ENCODE measurements around the gene S100A7. TPM values are rescaled to one million over a fixed set of nuclear protein-coding genes. Genes with fewer than 3 reads are reported as not detected.
"Not testable (repeated sequence)": the region's sequence is repeated elsewhere in the genome, so short reads cannot be mapped to it uniquely, and the experiment has no call there.

S100A7 gene
- total RNA-seq, 1 experiment from 2014 or later, result not detected

- no peak for DNase-seq (ENCODE audit: low read depth)
Measured at GRCh38 chr1:153431002-153431401, 29.4 kb downstream of the S100A7 start.

- DNase-seq (ENCODE audit: low read depth), result no peak
Measured at GRCh38 chr1:153430561-153430960, 29.9 kb downstream of the S100A7 start.

- DNase-seq (ENCODE audit: low read depth), result no peak
Measured at GRCh38 chr1:153430166-153430553, 30.3 kb downstream of the S100A7 start.

- DNase-seq (ENCODE audit: low read depth), result no peak
Measured at GRCh38 chr1:153429266-153430165, 30.9 kb downstream of the S100A7 start.

GRCh38 chr1:153428791-153429190 lies 31.7 kb downstream of the S100A7 start:
- no peak for DNase-seq (ENCODE audit: low read depth)

GRCh38 chr1:153428073-153428638 lies 32.3 kb downstream of the S100A7 start:
- DNase-seq (ENCODE audit: low read depth), result no peak

- DNase-seq (ENCODE audit: low read depth), result no peak
Measured at GRCh38 chr1:153426809-153427208, 33.6 kb downstream of the S100A7 start.

GRCh38 chr1:153422450-153423068 lies 37.9 kb downstream of the S100A7 start:
- DNase-seq (ENCODE audit: low read depth), result peak; percentile 63

GRCh38 chr1:153420306-153420705 lies 40.1 kb downstream of the S100A7 start:
- no peak for DNase-seq (ENCODE audit: low read depth)

- DNase-seq (ENCODE audit: low read depth), result not testable (repeated sequence)
Measured at GRCh38 chr1:153419436-153419793, 41.0 kb downstream of the S100A7 start.

GRCh38 chr1:153418758-153419435 lies 41.6 kb downstream of the S100A7 start:
- not testable (repeated sequence) for DNase-seq (ENCODE audit: low read depth)

- DNase-seq (ENCODE audit: low read depth), result no peak
Measured at GRCh38 chr1:153417136-153417888, 43.1 kb downstream of the S100A7 start.

- DNase-seq (ENCODE audit: low read depth), result no peak
Measured at GRCh38 chr1:153415850-153416570, 44.4 kb downstream of the S100A7 start, which contains the start of gene S100A7A. Gene S100A7A, plus strand, starts transcription at chr1:153416520. Its CDS starts 1,563 bp downstream, at chr1:153418083.

- not testable (repeated sequence) for DNase-seq (ENCODE audit: low read depth)
Measured at GRCh38 chr1:153413961-153414360, 46.5 kb downstream of the S100A7 start.

Other genes with a start within 250 kb of the S100A7 start
- gene PRR9, start 243.1 kb downstream of the S100A7 start, total RNA-seq (2014; rRNA removed; shearing (Covaris generic)), result 0.11 TPM in 1 of 2 replicates, not detected in the other
- gene LORICRIN, start 201.0 kb downstream of the S100A7 start, total RNA-seq (2014; rRNA removed; shearing (Covaris generic)), result not detected in 2 replicates
- not detected in 2 replicates for gene PGLYRP3, start 147.7 kb downstream of the S100A7 start, total RNA-seq (2014; rRNA removed; shearing (Covaris generic))
- gene PGLYRP4, start 111.8 kb downstream of the S100A7 start, total RNA-seq (2014; rRNA removed; shearing (Covaris generic)), result not detected in 2 replicates
- gene S100A9, start 102.8 kb downstream of the S100A7 start, total RNA-seq (2014; rRNA removed; shearing (Covaris generic)), result not detected in 2 replicates
- gene S100A12, start 85.0 kb downstream of the S100A7 start, total RNA-seq (2014; rRNA removed; shearing (Covaris generic)), result not detected in 2 replicates
- not detected in 2 replicates for gene S100A8, start 69.6 kb downstream of the S100A7 start, total RNA-seq (2014; rRNA removed; shearing (Covaris generic))
- not detected in 2 replicates for gene S100A7A, start 44.1 kb downstream of the S100A7 start, total RNA-seq (2014; rRNA removed; shearing (Covaris generic))
- 428 and 491 TPM in 2 replicates for gene S100A6, start 75.3 kb upstream of the S100A7 start, total RNA-seq (2014; rRNA removed; shearing (Covaris generic))
- 0.34 TPM in 1 of 2 replicates, not detected in the other for gene S100A5, start 80.3 kb upstream of the S100A7 start, total RNA-seq (2014; rRNA removed; shearing (Covaris generic))
- 15.7 and 20.6 TPM in 2 replicates for gene S100A4, start 85.2 kb upstream of the S100A7 start, total RNA-seq (2014; rRNA removed; shearing (Covaris generic))
- 9.0 and 12.2 TPM in 2 replicates for gene S100A3, start 88.6 kb upstream of the S100A7 start, total RNA-seq (2014; rRNA removed; shearing (Covaris generic))
- 86.8 and 88.6 TPM in 2 replicates for gene S100A2, start 105.2 kb upstream of the S100A7 start, total RNA-seq (2014; rRNA removed; shearing (Covaris generic))
- gene S100A16, start 152.5 kb upstream of the S100A7 start, total RNA-seq (2014; rRNA removed; shearing (Covaris generic)), result 131 and 135 TPM in 2 replicates
- gene S100A14, start 155.7 kb upstream of the S100A7 start, total RNA-seq (2014; rRNA removed; shearing (Covaris generic)), result not detected in 2 replicates
- gene S100A13, start 166.9 kb upstream of the S100A7 start, total RNA-seq (2014; rRNA removed; shearing (Covaris generic)), result 126 and 201 TPM in 2 replicates
- gene S100A1, start 167.8 kb upstream of the S100A7 start, total RNA-seq (2014; rRNA removed; shearing (Covaris generic)), result 0.40 TPM in 1 of 2 replicates, not detected in the other
- gene CHTOP, start 173.4 kb upstream of the S100A7 start, total RNA-seq (2014; rRNA removed; shearing (Covaris generic)), result 36.2 and 43.0 TPM in 2 replicates
- gene SNAPIN, start 198.1 kb upstream of the S100A7 start, total RNA-seq (2014; rRNA removed; shearing (Covaris generic)), result 45.0 and 58.5 TPM in 2 replicates
- gene ILF2, start 210.3 kb upstream of the S100A7 start, total RNA-seq (2014; rRNA removed; shearing (Covaris generic)), result 617 and 629 TPM in 2 replicates
- gene NPR1, start 218.0 kb upstream of the S100A7 start, total RNA-seq (2014; rRNA removed; shearing (Covaris generic)), result not detected in 2 replicates